GM23338 (cell line): ENCODE measurements around the gene MAPK9.

Source experiments
- CREB1 ChIP-seq: fragments of 250-450 bp; sonication (Bioruptor Pico); IDR thresholded peaks from 2 replicates; pipeline ENCODE4 v1.5.0; 2020; ENCODE audit warnings: low read depth, mild to moderate bottlenecking, moderate library complexity
- CTCF ChIP-seq, 2 experiments: fragments of 200-600 bp in 1 of 2; sonication (generic) in 1 of 2; conservative IDR thresholded peaks; 2 replicates each; pipeline versions ENCODE4 v1.5.1 to v1.6.1; 2016 to 2017; ENCODE audit warnings: antibody characterized with exemption in 2 of 2, low read depth in 2 of 2, mild to moderate bottlenecking in 2 of 2, moderate library complexity in 1 of 2
- EZH2 ChIP-seq: fragments of 200-600 bp; sonication (generic); IDR thresholded peaks from one replicate; pipeline ENCODE4 v1.8.0; 2017; ENCODE audit warnings: antibody characterized with exemption, mild to moderate bottlenecking, low read depth; ENCODE audit not compliant: unreplicated experiment
- EZH2phosphoT487 ChIP-seq: fragments of 200-600 bp; sonication (generic); IDR thresholded peaks from one replicate; pipeline ENCODE4 v1.8.1; 2018; ENCODE audit warnings: antibody characterized with exemption; ENCODE audit not compliant: unreplicated experiment
- JUNB ChIP-seq: IDR thresholded peaks from one replicate; pipeline ENCODE4 v1.6.1; 2016; ENCODE audit warnings: antibody characterized with exemption; ENCODE audit not compliant: unreplicated experiment
- POLR2AphosphoS5 ChIP-seq: IDR thresholded peaks from 2 replicates; pipeline ENCODE4 v1.6.1; 2016; ENCODE audit warnings: antibody characterized with exemption, low read depth
- TF ChIP-seq, protein P1 (sequence below): IDR thresholded peaks from one replicate; pipeline ENCODE4 v1.6.1; 2018; ENCODE audit warnings: antibody characterized with exemption; ENCODE audit not compliant: unreplicated experiment

GRCh38 chr5:180235846-180236245 lies 56.0 kb downstream of the MAPK9 start:
- TF ChIP-seq, protein P1, sequence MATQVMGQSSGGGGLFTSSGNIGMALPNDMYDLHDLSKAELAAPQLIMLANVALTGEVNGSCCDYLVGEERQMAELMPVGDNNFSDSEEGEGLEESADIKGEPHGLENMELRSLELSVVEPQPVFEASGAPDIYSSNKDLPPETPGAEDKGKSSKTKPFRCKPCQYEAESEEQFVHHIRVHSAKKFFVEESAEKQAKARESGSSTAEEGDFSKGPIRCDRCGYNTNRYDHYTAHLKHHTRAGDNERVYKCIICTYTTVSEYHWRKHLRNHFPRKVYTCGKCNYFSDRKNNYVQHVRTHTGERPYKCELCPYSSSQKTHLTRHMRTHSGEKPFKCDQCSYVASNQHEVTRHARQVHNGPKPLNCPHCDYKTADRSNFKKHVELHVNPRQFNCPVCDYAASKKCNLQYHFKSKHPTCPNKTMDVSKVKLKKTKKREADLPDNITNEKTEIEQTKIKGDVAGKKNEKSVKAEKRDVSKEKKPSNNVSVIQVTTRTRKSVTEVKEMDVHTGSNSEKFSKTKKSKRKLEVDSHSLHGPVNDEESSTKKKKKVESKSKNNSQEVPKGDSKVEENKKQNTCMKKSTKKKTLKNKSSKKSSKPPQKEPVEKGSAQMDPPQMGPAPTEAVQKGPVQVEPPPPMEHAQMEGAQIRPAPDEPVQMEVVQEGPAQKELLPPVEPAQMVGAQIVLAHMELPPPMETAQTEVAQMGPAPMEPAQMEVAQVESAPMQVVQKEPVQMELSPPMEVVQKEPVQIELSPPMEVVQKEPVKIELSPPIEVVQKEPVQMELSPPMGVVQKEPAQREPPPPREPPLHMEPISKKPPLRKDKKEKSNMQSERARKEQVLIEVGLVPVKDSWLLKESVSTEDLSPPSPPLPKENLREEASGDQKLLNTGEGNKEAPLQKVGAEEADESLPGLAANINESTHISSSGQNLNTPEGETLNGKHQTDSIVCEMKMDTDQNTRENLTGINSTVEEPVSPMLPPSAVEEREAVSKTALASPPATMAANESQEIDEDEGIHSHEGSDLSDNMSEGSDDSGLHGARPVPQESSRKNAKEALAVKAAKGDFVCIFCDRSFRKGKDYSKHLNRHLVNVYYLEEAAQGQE, result no peak
- no peak for TF ChIP-seq CTCF (conservative IDR thresholded peaks at IDR 0.05; ENCODE audit: low read depth in 2 of 2)
- TF ChIP-seq EZH2, result no peak
- TF ChIP-seq EZH2phosphoT487, result no peak
- no peak for TF ChIP-seq CREB1 (CRISPR knock-in tag)
- TF ChIP-seq POLR2AphosphoS5, result no peak
- no peak for TF ChIP-seq JUNB
